T-helper 9 cell (primary cell): Measurements from ENCODE around the gene KCND2.
"Not testable (repeated sequence)": the region's sequence is repeated elsewhere in the genome, so short reads cannot be mapped to it uniquely, and the experiment has no call there.

Experiments
- DNase-seq: peaks from one replicate; pipeline ENCODE4 v3.0.0-alpha.2; 2020

KCND2 gene

GRCh38 chr7:120774481-120774880 lies 501.5 kb downstream of the KCND2 start:
- DNase-seq = no peak

DNA sequence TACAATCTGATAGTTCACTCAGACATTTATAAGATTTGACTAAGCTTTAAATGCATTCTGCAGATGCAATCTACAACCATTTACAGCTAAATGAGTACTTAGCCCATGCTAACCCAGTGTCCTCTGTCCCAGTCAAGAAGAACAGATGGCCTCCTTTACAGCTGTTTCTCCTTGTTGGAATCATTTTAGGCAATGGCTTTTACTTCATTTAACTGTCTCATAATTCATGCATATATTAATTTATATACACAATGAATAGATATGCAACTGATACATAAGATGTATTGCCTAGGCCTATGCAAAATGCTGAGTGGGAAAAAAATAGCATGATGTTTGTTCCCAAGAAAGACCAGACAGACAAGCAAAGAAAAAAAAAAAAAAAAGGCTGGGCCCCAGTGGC lies 502.8 kb downstream of the KCND2 start:
- no peak for DNase-seq

GRCh38 chr7:120779078-120779477 lies 506.1 kb downstream of the KCND2 start:
- DNase-seq = not testable (repeated sequence)

- DNase-seq = not testable (repeated sequence)
Measured at GRCh38 chr7:120780451-120780850, 507.5 kb downstream of the KCND2 start.

DNA sequence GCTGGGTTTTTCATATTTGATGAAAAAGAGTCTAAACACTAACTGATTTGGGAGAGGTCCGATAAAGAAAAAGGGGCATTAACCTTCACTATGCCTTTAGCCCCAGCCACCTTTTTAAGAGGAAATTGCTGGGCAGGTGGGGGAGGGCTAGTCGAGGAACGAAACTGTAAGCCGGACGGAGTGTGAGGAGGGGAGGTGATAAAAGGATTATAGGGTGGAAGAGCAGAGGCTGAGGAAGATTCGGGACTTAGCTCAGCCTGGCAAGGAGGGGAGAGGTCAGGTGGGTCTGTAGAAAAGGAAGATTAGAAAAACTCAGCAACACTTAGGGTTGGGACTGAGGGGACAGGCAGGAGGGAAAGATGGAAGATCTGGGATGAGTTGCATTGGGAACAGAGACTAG lies 508.0 kb downstream of the KCND2 start:
- DNase-seq = no peak

DNA sequence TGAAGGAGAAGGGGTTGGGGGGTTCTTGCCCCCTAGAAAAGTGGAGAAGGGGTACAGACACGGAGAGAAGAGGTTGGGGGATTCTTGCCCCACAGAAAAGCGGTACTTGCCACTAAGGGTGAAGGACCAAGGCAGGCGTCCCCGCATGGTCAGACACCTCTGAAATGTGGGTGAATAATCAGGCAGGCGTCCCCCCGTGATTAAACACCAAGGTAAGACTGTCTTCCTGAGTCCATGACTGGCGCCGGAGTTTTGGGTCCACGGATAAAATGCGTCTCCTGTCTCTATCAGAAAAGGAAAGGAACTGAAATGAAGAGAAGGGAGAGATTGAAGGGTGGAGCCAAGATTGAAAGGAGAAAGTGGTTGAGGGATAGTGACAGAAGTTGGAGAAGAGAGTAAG lies 508.9 kb downstream of the KCND2 start:
- DNase-seq = not testable (repeated sequence)

DNA sequence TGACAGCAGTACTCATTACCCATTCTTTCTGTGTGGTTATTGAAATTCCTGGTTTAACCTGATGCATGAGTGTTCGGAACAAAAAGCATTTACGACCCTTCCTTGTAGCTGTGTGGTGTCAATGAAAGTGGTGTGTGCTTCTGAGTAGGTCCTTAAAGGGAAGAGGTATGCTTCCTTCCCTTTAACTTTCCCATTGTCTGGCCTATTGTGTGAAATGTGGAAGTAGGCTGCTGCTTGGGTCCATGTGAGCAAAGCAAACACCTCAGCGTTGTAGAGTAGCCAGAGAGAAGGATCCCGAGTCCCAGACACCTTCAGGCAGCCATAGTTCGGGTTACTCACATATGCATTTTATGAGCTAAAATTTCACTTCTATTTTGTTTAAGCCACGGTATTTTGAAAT lies 510.3 kb downstream of the KCND2 start:
- DNase-seq = no peak

GRCh38 chr7:120783721-120784120 lies 510.7 kb downstream of the KCND2 start:
- DNase-seq = no peak

- no peak for DNase-seq
Measured at GRCh38 chr7:120785095-120785494, 512.1 kb downstream of the KCND2 start.

DNA sequence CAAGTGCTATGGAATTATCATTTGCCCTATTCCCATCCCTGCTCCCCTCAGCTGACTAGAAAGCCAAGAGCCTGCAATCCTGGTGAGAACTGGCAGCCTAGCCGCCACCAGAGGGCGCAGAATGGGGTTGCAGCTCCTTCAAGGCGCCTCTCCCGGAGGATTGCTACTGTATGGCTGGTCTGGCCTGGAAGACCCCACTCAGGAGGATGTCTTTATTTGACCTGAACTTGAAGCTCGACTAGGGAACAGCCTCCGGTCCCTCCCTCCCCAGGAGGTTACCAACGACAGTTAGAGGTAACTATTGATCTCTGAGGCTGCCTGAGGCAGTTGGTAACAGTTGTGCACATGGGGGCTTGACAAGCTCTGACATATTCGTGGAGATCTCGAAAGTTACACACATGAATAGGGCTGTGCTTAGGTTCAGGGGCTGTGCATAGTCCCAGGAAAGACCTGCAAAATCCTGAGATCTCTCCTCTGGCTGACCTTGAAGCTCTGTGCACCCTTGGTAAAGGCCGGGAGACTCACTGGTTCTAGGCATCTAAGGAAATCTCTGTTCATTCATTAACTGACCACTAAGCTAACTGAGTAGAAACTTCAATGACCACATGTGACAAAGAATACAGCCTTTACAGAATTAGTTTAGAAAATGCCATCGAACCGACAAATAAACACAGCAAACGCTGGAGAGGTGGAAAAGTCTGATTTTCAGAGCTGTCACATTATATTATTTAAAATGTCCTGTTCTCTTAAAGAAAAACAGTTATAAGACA lies 519.3 kb downstream of the KCND2 start:
- DNase-seq = peak; percentile 49

DNA sequence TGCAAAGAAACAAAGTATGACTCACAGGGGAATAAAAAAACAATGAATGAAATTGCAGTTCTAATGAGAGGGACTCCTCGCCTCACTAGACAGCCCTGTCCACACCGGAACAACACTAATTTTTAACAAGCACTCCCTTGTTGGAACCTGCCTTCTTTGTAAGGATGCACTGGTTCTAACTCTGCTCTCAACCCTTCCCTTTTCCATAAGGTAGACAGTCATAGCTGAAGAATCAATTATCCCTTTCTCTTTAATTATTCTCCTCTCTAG lies 519.8 kb downstream of the KCND2 start:
- DNase-seq = no peak

DNA sequence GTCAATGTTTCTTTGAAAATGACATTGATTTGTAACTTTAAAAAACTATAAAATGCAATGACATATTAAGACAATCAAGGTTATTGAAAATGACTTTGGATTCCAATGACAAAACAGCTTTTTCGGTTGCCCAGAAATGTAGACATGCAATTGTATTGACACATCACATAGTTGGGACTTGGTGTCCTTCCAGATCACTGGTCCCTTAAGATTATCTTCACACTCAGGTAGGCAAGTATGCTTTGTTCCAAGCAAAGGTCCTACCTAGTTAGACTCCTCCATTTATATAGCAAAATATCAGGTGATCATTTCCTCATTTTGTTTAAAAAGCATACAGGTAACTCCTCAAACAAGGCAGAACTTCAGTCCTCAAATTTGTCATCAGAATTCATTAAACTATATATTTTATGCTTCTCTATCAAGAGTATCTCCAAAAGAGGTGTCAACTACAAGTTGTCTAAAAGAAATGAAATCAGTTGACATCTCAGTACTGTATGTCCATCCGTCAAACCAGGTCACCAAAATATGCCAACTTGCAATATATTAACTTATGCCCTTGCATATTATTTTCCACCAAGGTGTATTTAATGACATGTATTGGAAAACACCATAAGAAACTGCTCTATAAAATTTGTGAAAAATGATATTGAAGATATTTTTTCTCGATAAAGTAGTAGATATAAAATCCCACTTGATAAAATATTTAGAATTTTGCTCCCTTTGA lies 520.4 kb downstream of the KCND2 start:
- no peak for DNase-seq

GRCh38 chr7:120794106-120794729 lies 521.2 kb downstream of the KCND2 start:
- no peak for DNase-seq

DNA sequence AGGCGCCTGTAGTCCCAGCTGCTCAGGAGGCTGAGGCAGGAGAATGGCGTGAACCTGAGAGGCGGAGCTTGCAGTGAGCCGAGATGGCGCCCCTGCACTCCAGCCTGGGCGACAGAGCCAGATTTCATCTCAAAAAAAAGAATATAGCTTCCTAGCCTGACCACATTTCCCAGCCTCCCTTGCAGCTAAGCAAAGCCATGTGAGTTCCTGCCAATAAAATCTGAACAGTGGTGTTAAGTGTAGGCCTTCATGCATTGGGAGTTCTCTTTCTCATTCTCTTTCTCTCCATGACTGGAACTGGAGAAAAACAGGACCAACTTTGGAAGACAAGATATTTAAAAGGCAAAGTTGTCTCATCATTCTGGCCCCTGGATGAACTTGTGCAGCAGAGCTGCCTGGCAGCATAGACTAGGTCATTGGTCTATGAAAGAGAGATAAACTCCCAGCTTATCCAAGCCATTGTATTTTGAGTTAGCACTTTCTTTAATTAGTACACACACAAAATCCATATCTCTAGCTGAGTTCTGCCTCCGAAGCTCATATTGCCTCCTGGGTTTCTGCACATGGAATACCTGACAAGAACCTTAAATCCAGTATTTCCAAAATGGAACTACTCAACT lies 524.2 kb downstream of the KCND2 start:
- DNase-seq = no peak

DNA sequence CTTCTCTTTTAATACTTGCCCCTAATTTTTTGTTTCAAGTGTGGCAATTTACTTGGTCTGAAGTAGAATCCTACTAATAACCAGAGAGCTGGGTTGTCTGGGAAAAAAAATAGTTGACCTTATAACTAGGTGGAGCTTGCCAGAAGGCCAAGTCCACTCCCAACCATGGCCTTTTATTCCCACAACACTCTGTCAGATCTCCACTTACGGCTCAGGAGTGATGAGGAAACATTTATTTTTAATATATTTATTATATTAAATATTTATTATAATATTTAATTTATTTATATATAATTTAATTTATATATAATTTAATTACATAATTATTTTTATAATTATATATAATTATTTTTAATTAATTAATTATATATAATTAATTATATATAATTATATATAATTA lies 526.2 kb downstream of the KCND2 start:
- no peak for DNase-seq
